NB4 (cell line): ENCODE results near the gene HBS1L.

Source experiments
- POLR2A ChIP-seq: IDR thresholded peaks from 2 replicates; pipeline ENCODE4 v1.6.1; 2011; ENCODE audit warnings: mild to moderate bottlenecking; ENCODE audit not compliant: insufficient read length; ENCODE audit errors: extremely low read depth
- TF ChIP-seq, protein P1 (sequence below): IDR thresholded peaks from one replicate; pipeline ENCODE4 v1.5.1; 2012; ENCODE audit warnings: low read depth, low read length

DNA sequence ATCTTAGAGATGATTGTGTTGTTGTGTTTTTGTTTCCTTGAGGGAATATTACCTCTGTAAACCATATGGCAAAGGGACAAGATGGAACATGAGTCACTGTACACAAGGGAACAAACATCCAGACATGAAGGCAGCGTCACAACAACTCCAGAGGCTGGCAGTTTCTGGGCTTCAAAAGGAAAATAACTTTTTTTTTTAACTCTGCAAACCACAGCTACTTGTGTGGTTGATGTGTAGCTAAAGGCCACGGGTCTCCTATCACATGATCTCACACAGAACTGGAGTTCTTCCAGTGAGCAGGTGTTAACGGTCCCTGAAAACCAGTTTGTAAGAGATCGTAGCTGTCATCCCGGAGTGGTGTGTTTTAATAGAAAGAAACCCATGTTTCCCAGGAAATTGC, 33.2 kb upstream of the HBS1L start:
- TF ChIP-seq, protein P1, sequence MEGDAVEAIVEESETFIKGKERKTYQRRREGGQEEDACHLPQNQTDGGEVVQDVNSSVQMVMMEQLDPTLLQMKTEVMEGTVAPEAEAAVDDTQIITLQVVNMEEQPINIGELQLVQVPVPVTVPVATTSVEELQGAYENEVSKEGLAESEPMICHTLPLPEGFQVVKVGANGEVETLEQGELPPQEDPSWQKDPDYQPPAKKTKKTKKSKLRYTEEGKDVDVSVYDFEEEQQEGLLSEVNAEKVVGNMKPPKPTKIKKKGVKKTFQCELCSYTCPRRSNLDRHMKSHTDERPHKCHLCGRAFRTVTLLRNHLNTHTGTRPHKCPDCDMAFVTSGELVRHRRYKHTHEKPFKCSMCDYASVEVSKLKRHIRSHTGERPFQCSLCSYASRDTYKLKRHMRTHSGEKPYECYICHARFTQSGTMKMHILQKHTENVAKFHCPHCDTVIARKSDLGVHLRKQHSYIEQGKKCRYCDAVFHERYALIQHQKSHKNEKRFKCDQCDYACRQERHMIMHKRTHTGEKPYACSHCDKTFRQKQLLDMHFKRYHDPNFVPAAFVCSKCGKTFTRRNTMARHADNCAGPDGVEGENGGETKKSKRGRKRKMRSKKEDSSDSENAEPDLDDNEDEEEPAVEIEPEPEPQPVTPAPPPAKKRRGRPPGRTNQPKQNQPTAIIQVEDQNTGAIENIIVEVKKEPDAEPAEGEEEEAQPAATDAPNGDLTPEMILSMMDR, result no peak
- TF ChIP-seq POLR2A, result no peak
